ENCODE data around the gene CBX4.

GRCh38 chr17:79802736-79803420, 36.4 kb downstream of the CBX4 start:
- TF ChIP-seq CTCF (IDR thresholded peaks at IDR 0.05) = no peak
- no peak for TF ChIP-seq POLR2A (IDR thresholded peaks at IDR 0.05)
- no peak for TF ChIP-seq POLR2AphosphoS5 (IDR thresholded peaks at IDR 0.05)
